HepG2 (cell line): ENCODE measurements around the gene MBNL3. TPM values are rescaled to one million over a fixed set of nuclear protein-coding genes. Genes with fewer than 3 reads are reported as not detected.

Experiments used
- ARHGAP35 ChIP-seq: sonication (generic); formaldehyde crosslinking; IDR thresholded peaks from 2 replicates; pipeline ENCODE4 v1.9.0; 2022; ENCODE audit warnings: mild to moderate bottlenecking, inconsistent platforms, moderate library complexity, missing genetic modification reagents, borderline replicate concordance
- ARNT2 ChIP-seq: sonication (generic); formaldehyde crosslinking; IDR thresholded peaks from 2 replicates; pipeline ENCODE4 v1.8.0; 2022; ENCODE audit warnings: mild to moderate bottlenecking, low read depth, missing genetic modification reagents, moderate library complexity
- EP300 ChIP-seq, 3 experiments: sonication (generic) in 1 of 3; formaldehyde crosslinking in 1 of 3; IDR thresholded peaks; 2 replicates each; pipeline versions ENCODE4 v1.5.1 to v1.6.1; 2011 to 2020; ENCODE audit warnings: low read depth in 2 of 3, low read length in 2 of 3, borderline replicate concordance in 1 of 3, improper control_type of control experiment in 1 of 3, mild to moderate bottlenecking in 1 of 3, missing genetic modification reagents in 1 of 3, moderate library complexity in 1 of 3
- GATA4 ChIP-seq: sonication (generic); IDR thresholded peaks from 2 replicates; pipeline ENCODE4 v1.6.1; 2016; ENCODE audit warnings: antibody characterized with exemption, low read depth, borderline replicate concordance
- MED13 ChIP-seq: sonication (generic); formaldehyde crosslinking; IDR thresholded peaks from 2 replicates; pipeline ENCODE4 v1.5.0; 2020; ENCODE audit warnings: missing genetic modification reagents
- NKX3-1 ChIP-seq: sonication (generic); formaldehyde crosslinking; IDR thresholded peaks from 2 replicates; pipeline ENCODE4 v1.5.0; 2020; ENCODE audit warnings: missing genetic modification reagents
- RBAK ChIP-seq: sonication (generic); formaldehyde crosslinking; IDR thresholded peaks from 2 replicates; pipeline ENCODE4 v1.5.1; 2020; ENCODE audit warnings: mild to moderate bottlenecking, missing genetic modification reagents
- SIN3A ChIP-seq: IDR thresholded peaks from 2 replicates; pipeline ENCODE4 v1.6.1; 2011; ENCODE audit warnings: low read depth, mild to moderate bottlenecking, control low read depth, low read length, borderline replicate concordance
- SPEN ChIP-seq: sonication (generic); formaldehyde crosslinking; IDR thresholded peaks from 2 replicates; pipeline ENCODE4 v1.5.1; 2020; ENCODE audit warnings: low read depth, mild to moderate bottlenecking, missing genetic modification reagents
- SYNCRIP ChIP-seq: fragments of 200-400 bp; formaldehyde crosslinking; IDR thresholded peaks from 2 replicates; pipeline ENCODE4 v1.6.1; 2018; ENCODE audit warnings: mild to moderate bottlenecking, low read depth, low read length; ENCODE audit not compliant: insufficient read depth
- TBX2 ChIP-seq: sonication (generic); formaldehyde crosslinking; IDR thresholded peaks from 2 replicates; pipeline ENCODE4 v1.5.0; 2020; ENCODE audit warnings: missing genetic modification reagents, mild to moderate bottlenecking, borderline replicate concordance
- TOPORS ChIP-seq: sonication (generic); formaldehyde crosslinking; IDR thresholded peaks from 2 replicates; pipeline ENCODE4 v1.8.0; 2023; ENCODE audit warnings: mild to moderate bottlenecking, missing genetic modification reagents
- ZFP36 ChIP-seq: fragments of 150-350 bp; IDR thresholded peaks from 2 replicates; pipeline ENCODE4 v1.6.1; 2018; ENCODE audit warnings: borderline replicate concordance, low read length, low read depth; ENCODE audit not compliant: partially characterized antibody
- ZNF234 ChIP-seq: sonication (generic); formaldehyde crosslinking; conservative IDR thresholded peaks from 2 replicates; pipeline ENCODE4 v1.5.1; 2020; ENCODE audit warnings: mild to moderate bottlenecking, missing genetic modification reagents
- ZNF292 ChIP-seq: sonication (generic); formaldehyde crosslinking; IDR thresholded peaks from 2 replicates; pipeline ENCODE4 v1.8.1; 2022; ENCODE audit warnings: mild to moderate bottlenecking, low read depth, missing genetic modification reagents, borderline replicate concordance
- ZNF468 ChIP-seq: sonication (generic); formaldehyde crosslinking; IDR thresholded peaks from 2 replicates; pipeline ENCODE4 v1.8.0; 2022; ENCODE audit warnings: mild to moderate bottlenecking, moderate library complexity, missing genetic modification reagents
- ZNF569 ChIP-seq: sonication (generic); formaldehyde crosslinking; IDR thresholded peaks from 2 replicates; pipeline ENCODE4 v1.5.0; 2020; ENCODE audit warnings: mild to moderate bottlenecking, missing genetic modification reagents, moderate library complexity, borderline replicate concordance
- polyA plus RNA-seq, 8 experiments: library from polyadenylated mRNA; depleted of rRNA in 3 of 8; stranded (reverse) in 7 of 8; unstranded in 1 of 8; fragments of >200 nt; fragmentation: Illumina TruSeq in 4 of 8; extraction: Trizol in 4 of 8; gene quantifications; 2 replicates each; pipeline versions ENCODE4 v1.2.1 to v1.2.3, GENCODE V29; 2011 to 2016; ENCODE audit warnings: low read depth in 4 of 8, missing spikeins in 1 of 8, mixed read lengths in 1 of 8; ENCODE audit not compliant: insufficient read depth in 1 of 8
- total RNA-seq, 5 experiments: library from RNA; depleted of rRNA; stranded (reverse); fragments of >200 nt; fragmentation: Illumina TruSeq; extraction: Trizol; gene quantifications; 2 replicates each; pipeline ENCODE4 v1.2.3, GENCODE V29; 2016; ENCODE audit warnings: low read depth in 1 of 5
- TF ChIP-seq, protein P1 (sequence below): sonication (generic); formaldehyde crosslinking; IDR thresholded peaks from 2 replicates; pipeline ENCODE4 v1.8.1; 2023; ENCODE audit warnings: missing genetic modification reagents, mild to moderate bottlenecking, borderline replicate concordance
- TF ChIP-seq, protein P2 (sequence below): sonication (generic); formaldehyde crosslinking; IDR thresholded peaks from 2 replicates; pipeline ENCODE4 v1.5.0; 2020; ENCODE audit warnings: missing genetic modification reagents
- TF ChIP-seq, protein P3 (sequence below): sonication (generic); formaldehyde crosslinking; IDR thresholded peaks from 2 replicates; pipeline ENCODE4 v1.5.0; 2020; ENCODE audit warnings: missing genetic modification reagents, mild to moderate bottlenecking, borderline replicate concordance
- TF ChIP-seq, protein P4 (sequence below): sonication (generic); formaldehyde crosslinking; IDR thresholded peaks from 2 replicates; pipeline ENCODE4 v1.5.0; 2020; ENCODE audit warnings: missing genetic modification reagents
- TF ChIP-seq, protein P5 (sequence below): IDR thresholded peaks from 2 replicates; pipeline ENCODE4 v1.6.1; 2016; ENCODE audit warnings: missing genetic modification reagents, missing compliant biosample characterization
- TF ChIP-seq, protein P6 (sequence below): sonication (generic); formaldehyde crosslinking; IDR thresholded peaks from 2 replicates; pipeline ENCODE4 v1.4.0; 2020; ENCODE audit warnings: missing genetic modification reagents
- TF ChIP-seq, protein P7 (sequence below): sonication (generic); formaldehyde crosslinking; IDR thresholded peaks from 2 replicates; pipeline ENCODE4 v1.4.0; 2020; ENCODE audit warnings: missing genetic modification reagents, low read depth, mild to moderate bottlenecking, borderline replicate concordance

MBNL3 gene
- total and polyA plus RNA-seq, 2 of the 13 experiments (the other 11 are each of a cell fraction or from before 2014, with no cell fraction given), result 155 to 257 TPM

DNA sequence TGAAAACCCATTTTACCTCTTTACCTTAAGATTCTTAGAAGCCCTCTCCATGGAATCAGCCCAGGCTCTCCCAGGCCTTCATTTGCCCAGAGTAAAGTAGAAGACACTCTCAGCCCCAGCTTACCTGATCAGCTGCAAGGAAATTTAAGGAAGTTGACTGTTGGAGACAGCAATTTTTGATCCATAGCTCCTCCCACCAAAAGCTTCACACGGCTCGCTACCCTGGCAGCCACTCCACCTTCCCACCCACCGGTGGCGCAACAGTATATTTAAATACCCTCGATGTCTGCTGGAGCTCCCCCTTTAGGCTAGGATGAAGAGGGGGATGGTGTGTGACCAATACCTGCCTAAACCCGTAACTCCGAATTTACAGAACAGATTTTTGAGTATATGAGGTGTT lies 75.4 kb downstream of the MBNL3 start (continued):
- TF ChIP-seq ZNF468 (CRISPR knock-in tag), result no peak
- TF ChIP-seq ARHGAP35 (CRISPR knock-in tag), result no peak
- TF ChIP-seq, protein P1, sequence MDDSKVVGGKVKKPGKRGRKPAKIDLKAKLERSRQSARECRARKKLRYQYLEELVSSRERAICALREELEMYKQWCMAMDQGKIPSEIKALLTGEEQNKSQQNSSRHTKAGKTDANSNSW (CRISPR knock-in tag), result no peak
- no peak for TF ChIP-seq GATA4
- no peak for TF ChIP-seq MED13 (CRISPR knock-in tag)
- TF ChIP-seq, protein P2, sequence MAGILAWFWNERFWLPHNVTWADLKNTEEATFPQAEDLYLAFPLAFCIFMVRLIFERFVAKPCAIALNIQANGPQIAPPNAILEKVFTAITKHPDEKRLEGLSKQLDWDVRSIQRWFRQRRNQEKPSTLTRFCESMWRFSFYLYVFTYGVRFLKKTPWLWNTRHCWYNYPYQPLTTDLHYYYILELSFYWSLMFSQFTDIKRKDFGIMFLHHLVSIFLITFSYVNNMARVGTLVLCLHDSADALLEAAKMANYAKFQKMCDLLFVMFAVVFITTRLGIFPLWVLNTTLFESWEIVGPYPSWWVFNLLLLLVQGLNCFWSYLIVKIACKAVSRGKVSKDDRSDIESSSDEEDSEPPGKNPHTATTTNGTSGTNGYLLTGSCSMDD (CRISPR knock-in tag), result no peak
- TF ChIP-seq, protein P3, sequence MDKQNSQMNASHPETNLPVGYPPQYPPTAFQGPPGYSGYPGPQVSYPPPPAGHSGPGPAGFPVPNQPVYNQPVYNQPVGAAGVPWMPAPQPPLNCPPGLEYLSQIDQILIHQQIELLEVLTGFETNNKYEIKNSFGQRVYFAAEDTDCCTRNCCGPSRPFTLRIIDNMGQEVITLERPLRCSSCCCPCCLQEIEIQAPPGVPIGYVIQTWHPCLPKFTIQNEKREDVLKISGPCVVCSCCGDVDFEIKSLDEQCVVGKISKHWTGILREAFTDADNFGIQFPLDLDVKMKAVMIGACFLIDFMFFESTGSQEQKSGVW (CRISPR knock-in tag), result no peak
- TF ChIP-seq ZNF234 (CRISPR knock-in tag), result no peak
- TF ChIP-seq, protein P4, sequence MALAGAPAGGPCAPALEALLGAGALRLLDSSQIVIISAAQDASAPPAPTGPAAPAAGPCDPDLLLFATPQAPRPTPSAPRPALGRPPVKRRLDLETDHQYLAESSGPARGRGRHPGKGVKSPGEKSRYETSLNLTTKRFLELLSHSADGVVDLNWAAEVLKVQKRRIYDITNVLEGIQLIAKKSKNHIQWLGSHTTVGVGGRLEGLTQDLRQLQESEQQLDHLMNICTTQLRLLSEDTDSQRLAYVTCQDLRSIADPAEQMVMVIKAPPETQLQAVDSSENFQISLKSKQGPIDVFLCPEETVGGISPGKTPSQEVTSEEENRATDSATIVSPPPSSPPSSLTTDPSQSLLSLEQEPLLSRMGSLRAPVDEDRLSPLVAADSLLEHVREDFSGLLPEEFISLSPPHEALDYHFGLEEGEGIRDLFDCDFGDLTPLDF, result no peak
- no peak for TF ChIP-seq ZFP36
- TF ChIP-seq, protein P5, sequence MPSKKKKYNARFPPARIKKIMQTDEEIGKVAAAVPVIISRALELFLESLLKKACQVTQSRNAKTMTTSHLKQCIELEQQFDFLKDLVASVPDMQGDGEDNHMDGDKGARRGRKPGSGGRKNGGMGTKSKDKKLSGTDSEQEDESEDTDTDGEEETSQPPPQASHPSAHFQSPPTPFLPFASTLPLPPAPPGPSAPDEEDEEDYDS (CRISPR knock-in tag), result peak; percentile 76; the same call in 1 of the 2 replicates
- no peak for TF ChIP-seq TOPORS (CRISPR knock-in tag)
- TF ChIP-seq RBAK (CRISPR knock-in tag), result no peak
- TF ChIP-seq SIN3A, result 0 out of 2 replicates have a peak, but pooled peaks have one; percentile 32
- TF ChIP-seq SYNCRIP, result no peak
- no peak for TF ChIP-seq NKX3-1 (CRISPR knock-in tag)
- TF ChIP-seq ZNF292 (CRISPR knock-in tag), result no peak
- TF ChIP-seq ZNF569 (CRISPR knock-in tag), result no peak
- no peak for TF ChIP-seq ARNT2 (CRISPR knock-in tag)
- TF ChIP-seq EP300 (IDR thresholded peaks at IDR 0.05; ENCODE audit: low read depth in 2 of 2, low read length in 2 of 2), result no peak
- TF ChIP-seq EP300 (CRISPR knock-in tag; IDR thresholded peaks at IDR 0.05; ENCODE audit: borderline replicate concordance), result no peak
- TF ChIP-seq, protein P6, sequence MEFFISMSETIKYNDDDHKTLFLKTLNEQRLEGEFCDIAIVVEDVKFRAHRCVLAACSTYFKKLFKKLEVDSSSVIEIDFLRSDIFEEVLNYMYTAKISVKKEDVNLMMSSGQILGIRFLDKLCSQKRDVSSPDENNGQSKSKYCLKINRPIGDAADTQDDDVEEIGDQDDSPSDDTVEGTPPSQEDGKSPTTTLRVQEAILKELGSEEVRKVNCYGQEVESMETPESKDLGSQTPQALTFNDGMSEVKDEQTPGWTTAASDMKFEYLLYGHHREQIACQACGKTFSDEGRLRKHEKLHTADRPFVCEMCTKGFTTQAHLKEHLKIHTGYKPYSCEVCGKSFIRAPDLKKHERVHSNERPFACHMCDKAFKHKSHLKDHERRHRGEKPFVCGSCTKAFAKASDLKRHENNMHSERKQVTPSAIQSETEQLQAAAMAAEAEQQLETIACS (CRISPR knock-in tag), result no peak
- no peak for TF ChIP-seq SPEN (CRISPR knock-in tag)
- TF ChIP-seq TBX2 (CRISPR knock-in tag), result no peak
- TF ChIP-seq, protein P7, sequence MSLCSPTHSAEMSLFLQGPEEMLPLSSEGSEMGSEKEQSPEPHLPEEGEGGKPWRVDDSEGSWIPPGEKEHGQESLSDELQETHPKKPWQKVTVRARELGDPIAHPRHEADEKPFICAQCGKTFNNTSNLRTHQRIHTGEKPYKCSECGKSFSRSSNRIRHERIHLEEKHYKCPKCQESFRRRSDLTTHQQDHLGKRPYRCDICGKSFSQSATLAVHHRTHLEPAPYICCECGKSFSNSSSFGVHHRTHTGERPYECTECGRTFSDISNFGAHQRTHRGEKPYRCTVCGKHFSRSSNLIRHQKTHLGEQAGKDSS (CRISPR knock-in tag), result no peak
